Retinal pigment epithelial cell (primary cell): Measurements from ENCODE around the gene TBR1.

Experiments
- DNase-seq: peaks from one replicate; pipeline ENCODE4 v3.0.0-alpha.2; 2010; ENCODE audit warnings: low read depth
- H3K4me3 ChIP-seq: 2 replicates; pipeline ENCODE4 v1.5.1; 2011; ENCODE audit warnings: mild to moderate bottlenecking, low read length, control low read depth, moderate library complexity
- CTCF ChIP-seq: conservative IDR thresholded peaks from 2 replicates; pipeline ENCODE4 v1.5.1; 2011; ENCODE audit warnings: low read depth, low read length, control low read depth, inconsistent platforms

Gene TBR1

GRCh38 chr2:161400076-161400475 lies 16.0 kb upstream of the TBR1 start:
- no peak overlapping the region for H3K4me3 ChIP-seq
- DNase-seq = no peak
- no peak for TF ChIP-seq CTCF

GRCh38 chr2:161402297-161402696 lies 13.8 kb upstream of the TBR1 start:
- TF ChIP-seq CTCF = no peak
- DNase-seq = no peak

GRCh38 chr2:161406316-161406715 lies 9.8 kb upstream of the TBR1 start:
- TF ChIP-seq CTCF = no peak
- no peak overlapping the region for H3K4me3 ChIP-seq
- no peak for DNase-seq

More at GRCh38 chr2:161402297-161402696, 13.8 kb upstream of the TBR1 start:
- H3K4me3 ChIP-seq = no peak overlapping the region

- H3K4me3 ChIP-seq = no peak overlapping the region
- no peak for DNase-seq
- no peak for TF ChIP-seq CTCF
Measured at GRCh38 chr2:161407597-161407996, 8.5 kb upstream of the TBR1 start.

- DNase-seq = no peak
- no peak for TF ChIP-seq CTCF
- no peak overlapping the region for H3K4me3 ChIP-seq
Measured at GRCh38 chr2:161409308-161409907, 6.7 kb upstream of the TBR1 start.

- DNase-seq = no peak
- TF ChIP-seq CTCF = no peak
- H3K4me3 ChIP-seq = no peak overlapping the region
Measured at GRCh38 chr2:161412346-161412745, 3.8 kb upstream of the TBR1 start.
